GM20000 (cell line): Measurements from ENCODE around the gene CXorf49.

Experiments used
- DNase-seq: peaks from one replicate; pipeline ENCODE4 v3.0.0; 2012; ENCODE audit warnings: low spot score
- TF ChIP-seq, protein P1 (sequence below): IDR thresholded peaks from 2 replicates; pipeline ENCODE4 v1.5.1; 2012; ENCODE audit warnings: mild to moderate bottlenecking, control low read depth; ENCODE audit errors: extremely low read depth, missing control alignments

CXorf49 gene

DNA sequence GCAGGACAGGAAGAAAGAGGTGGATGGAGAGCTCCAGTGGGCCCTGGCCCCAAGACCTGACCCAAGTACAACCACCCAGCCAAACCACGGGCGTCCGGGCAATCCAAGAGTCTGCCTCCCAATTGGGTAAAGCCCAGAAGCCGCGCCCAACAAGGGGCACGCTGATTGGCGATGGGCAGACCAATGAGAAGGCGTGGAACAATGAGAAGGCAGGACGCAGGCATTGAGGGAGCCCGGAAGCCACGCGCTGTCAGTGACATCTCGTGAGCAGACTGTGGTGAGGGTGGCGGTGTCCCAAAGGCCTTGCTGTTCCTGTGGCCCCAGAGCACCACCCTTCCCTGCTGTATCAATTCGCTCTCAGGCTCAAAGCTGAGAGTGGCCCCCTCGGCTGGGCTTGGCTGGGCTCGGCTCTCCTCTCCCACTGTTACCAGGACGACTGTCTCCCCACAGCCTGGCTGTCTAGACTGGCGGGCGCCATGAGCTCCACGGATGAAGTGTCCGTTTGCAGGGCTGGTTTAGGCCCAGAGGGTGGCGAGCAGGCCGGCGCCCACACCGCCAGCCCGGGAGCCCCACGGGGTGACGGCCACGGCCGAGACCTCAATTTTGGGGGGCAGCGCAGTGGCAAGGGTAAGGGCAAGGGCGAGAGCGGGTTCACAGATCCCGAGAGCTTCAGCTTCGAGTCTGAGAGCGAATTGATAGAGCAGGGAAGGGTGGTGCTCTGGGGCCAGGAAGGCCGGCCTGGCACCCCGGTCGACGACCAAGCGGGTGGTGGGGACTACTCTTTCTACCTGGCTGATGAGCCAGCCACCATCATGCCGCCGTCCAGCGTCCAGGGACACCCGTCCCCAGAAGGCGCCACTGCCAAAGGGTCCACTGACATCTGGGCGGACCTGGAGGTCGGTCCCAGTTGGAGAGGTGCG lies 50.5 kb downstream of the CXorf49 start, which contains the start of gene LOC101059915:
TSS of gene LOC101059915 (plus strand) at position 219 of the 920 bp plus-strand sequence.
- TF ChIP-seq, protein P1, sequence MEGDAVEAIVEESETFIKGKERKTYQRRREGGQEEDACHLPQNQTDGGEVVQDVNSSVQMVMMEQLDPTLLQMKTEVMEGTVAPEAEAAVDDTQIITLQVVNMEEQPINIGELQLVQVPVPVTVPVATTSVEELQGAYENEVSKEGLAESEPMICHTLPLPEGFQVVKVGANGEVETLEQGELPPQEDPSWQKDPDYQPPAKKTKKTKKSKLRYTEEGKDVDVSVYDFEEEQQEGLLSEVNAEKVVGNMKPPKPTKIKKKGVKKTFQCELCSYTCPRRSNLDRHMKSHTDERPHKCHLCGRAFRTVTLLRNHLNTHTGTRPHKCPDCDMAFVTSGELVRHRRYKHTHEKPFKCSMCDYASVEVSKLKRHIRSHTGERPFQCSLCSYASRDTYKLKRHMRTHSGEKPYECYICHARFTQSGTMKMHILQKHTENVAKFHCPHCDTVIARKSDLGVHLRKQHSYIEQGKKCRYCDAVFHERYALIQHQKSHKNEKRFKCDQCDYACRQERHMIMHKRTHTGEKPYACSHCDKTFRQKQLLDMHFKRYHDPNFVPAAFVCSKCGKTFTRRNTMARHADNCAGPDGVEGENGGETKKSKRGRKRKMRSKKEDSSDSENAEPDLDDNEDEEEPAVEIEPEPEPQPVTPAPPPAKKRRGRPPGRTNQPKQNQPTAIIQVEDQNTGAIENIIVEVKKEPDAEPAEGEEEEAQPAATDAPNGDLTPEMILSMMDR: no peak
- no peak for DNase-seq

DNA sequence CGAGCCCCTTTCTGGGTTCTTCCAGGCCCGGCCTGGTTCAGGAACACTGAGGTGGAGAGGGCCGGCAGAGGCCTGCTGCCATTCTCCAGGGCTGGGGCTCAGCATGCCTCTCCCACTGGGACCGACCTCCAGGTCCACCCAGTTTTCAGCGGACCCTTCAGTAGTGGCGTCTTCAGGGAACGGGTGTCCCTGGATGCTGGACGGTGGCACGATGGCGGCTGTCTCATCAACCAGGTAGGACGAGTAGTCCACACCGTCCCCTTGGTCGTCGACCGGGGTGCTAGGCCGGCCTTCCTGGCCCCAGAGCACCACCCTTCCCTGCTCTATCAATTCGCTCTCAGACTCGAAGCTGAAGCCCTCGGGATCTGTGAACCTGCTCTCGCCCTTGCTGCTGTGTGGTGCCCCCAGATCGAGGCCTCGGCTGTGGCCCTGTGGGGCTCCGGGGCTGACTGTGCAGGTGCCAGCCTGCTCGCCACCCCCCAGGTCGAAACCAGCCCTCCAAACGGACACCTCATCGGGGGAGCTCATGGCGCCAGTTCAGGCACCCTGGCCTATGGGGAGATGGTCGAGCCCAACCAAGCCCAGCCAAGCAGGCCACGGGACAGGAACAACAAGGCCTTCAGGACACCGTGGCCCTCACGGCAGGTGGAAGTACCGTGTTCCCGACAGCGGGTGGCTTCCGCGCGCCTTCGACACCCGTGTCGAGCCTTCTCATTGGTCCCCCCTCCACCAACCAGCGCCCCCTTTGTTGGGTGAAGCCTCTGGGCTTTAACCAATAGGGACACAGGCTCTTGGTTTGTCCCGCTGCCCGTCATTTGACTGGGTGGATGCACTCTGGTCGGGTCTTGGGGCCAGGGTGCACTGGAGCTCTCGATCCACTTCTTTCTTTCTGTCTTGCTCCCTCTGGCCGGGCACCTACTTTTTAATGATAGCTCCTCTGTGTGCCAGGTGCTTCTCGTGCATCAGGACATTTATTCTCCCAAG lies 51.6 kb downstream of the CXorf49 start:
- no peak for DNase-seq
- TF ChIP-seq, protein P1: no peak

DNA sequence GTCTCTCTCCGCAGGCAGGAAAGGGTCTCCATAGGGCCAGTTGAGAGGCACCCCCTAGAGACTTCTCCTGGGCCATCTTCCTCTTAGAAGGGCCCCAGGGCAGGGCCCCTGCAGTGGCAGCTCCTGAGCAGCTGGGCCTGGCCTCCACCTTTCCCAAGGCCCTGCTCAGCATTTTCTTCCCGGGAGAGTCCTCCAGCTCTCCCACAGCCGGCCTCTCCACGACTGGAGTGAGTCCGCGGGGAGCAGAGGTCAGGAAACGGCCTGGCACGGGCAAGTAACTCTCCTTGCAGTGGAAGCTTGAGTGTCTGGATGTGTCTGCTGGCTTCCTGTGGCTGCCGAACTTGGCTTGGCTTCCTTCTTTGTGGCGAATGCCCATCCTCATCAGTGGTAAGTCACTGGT lies 52.3 kb downstream of the CXorf49 start:
- TF ChIP-seq, protein P1: no peak
- no peak for DNase-seq

DNA sequence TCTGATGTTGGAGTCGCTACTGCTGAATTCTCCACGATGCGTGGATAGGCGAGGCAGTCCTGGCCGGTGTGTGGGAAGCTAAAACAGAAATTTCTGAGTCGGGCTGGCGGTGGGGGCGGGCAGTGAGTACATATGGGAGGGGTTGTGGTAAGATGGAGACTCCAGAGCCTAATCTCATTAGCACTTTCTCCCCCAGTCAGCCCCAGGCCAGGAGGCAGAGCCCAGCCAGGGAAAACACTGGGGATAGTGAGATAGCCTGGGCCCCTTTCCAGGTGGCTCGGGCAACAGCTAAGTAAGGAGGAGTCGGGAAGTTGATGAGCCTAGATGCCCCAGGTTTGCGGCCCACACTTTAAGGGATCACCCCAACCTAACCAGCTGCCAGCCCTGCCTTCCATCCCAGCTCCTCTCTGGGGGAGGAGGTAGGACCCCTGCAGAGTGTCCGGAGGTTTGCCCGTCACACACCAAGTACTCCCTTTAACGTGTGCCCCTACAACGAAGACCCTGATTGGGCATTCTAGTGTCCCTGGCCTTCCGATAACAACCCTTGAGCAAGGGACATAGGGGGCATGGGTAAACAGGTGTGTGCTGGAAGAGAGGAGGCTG lies 53.1 kb downstream of the CXorf49 start:
- TF ChIP-seq, protein P1: no peak

More for the DNA sequence above, 53.1 kb downstream of the CXorf49 start:
- no peak for DNase-seq
